Activated naive CD8-positive, alpha-beta T cell treated with anti-CD3 and anti-CD28 coated beads, Interleukin-2, amount 10 ng/mL, durations not matched to agents 7 days and 5 days (primary cell): ENCODE data around the gene SLC9A9. TPM values are rescaled to one million over a fixed set of nuclear protein-coding genes. Genes with fewer than 3 reads are reported as not detected.

ENCODE experiments used
- ATAC-seq: fragments of 150-1000 bp; cut with Tn5 transposase; one replicate; pipeline ENCODE4 v1.10.0; 2021; ENCODE audit warnings: low read depth, moderate library complexity
- POLR2A ChIA-PET: fragments of 350-600 bp; sonication (Branson Sonifier 250); formaldehyde crosslinking; loops from one replicate; lab custom pipeline; 2021; ENCODE audit warnings: antibody characterized with exemption; lab: Charles Lee
- DNase-seq: peaks from one replicate; pipeline ENCODE4 v3.0.0; 2021
- H3K27ac Mint-ChIP-seq: one replicate; pipeline ENCODE4 v1.8.0; 2022; ENCODE audit warnings: mild to moderate bottlenecking, mixed read lengths
- H3K27me3 Mint-ChIP-seq: one replicate; pipeline ENCODE4 v1.8.0; 2022; ENCODE audit warnings: mild to moderate bottlenecking, moderate library complexity, mixed read lengths
- H3K36me3 Mint-ChIP-seq: one replicate; pipeline ENCODE4 v1.8.0; 2021; ENCODE audit warnings: mild to moderate bottlenecking, mixed read lengths
- H3K4me1 Mint-ChIP-seq: one replicate; pipeline ENCODE4 v1.8.0; 2021; ENCODE audit warnings: mixed read lengths
- H3K4me3 Mint-ChIP-seq: one replicate; pipeline ENCODE4 v1.8.0; 2022; ENCODE audit warnings: mild to moderate bottlenecking, moderate library complexity, mixed read lengths
- H3K9me3 Mint-ChIP-seq: one replicate; pipeline ENCODE4 v1.8.0; 2021; ENCODE audit warnings: mixed read lengths
- total RNA-seq, 2 experiments: library from RNA; stranded (reverse); gene quantifications; one replicate each; pipeline ENCODE4 v1.2.3, GENCODE V29; 2021

SLC9A9 gene
- total RNA-seq, 2 experiments from 2014 or later, result 9.9 to 13.2 TPM

DNA sequence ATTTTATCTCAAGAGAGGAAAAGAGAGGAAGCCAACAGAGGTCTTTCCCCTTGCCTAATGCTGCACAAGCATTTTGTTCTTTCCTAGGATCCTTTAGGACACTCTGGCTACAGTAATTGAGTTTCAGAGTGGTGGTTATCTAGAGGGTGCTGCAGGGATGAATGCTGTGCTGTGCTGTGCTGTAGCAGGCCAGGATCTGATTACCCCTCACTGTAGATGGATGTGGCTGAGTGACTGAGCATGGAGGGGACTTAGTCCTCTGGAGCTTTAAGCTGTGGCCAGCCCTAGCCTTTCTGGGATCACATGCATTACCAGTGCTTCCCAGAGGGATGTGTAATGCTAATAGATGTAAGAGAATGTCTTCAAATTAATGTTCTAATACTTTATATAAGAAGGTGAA, 94.8 kb downstream of the SLC9A9 start:
- POLR2A ChIA-PET, result interaction anchor here (0.7 to 2.7 kb wide), 2 partner anchors 219 to 752 kb away, joined by 4 to 19 read pairs; partner anchors contain the start of genes DIPK2A and U2SURP
- Mint-ChIP-seq H3K4me3 (no peak overlapping the region), H3K36me3 (peaks cover 2% of the 10 kb centered on the region), H3K4me1 (peaks cover 23% of the 10 kb centered on the region), H3K9me3 (no peaks in the 10 kb centered on the region), H3K27me3 (no peaks in the 10 kb centered on the region), H3K27ac (no peak overlapping the region)
- DNase-seq, result no peak
- ATAC-seq, result no peak

DNA sequence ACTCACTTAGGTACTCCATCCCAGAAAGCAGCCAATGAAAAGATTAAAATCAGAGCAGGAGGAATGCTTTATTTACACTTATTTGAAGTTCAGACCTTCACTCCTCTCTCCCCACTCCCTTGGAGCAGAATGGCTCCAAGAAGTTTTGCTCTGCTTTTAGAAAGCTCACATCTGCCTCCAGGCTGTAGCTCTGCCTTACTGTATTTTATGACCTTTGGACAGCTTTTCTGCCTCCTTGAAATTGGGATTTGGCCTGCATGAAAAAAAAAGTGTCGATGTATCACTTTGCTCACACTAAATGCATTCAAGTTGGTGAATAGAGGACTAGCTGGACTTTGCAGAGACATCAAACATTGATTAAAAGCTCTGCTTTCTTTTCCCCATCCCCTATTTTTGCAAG, 95.3 kb downstream of the SLC9A9 start:
- Mint-ChIP-seq H3K27ac (no peak overlapping the region), H3K4me3 (no peak overlapping the region), H3K9me3 (no peaks in the 10 kb centered on the region), H3K4me1 (peaks cover 23% of the 10 kb centered on the region), H3K36me3 (peaks cover 2% of the 10 kb centered on the region), H3K27me3 (no peaks in the 10 kb centered on the region)
- DNase-seq, result no peak
- no peak for ATAC-seq
- POLR2A ChIA-PET, result interaction anchor here (0.7 to 2.7 kb wide), 2 partner anchors 219 to 752 kb away, joined by 4 to 19 read pairs; partner anchors contain the start of genes DIPK2A and U2SURP

DNA sequence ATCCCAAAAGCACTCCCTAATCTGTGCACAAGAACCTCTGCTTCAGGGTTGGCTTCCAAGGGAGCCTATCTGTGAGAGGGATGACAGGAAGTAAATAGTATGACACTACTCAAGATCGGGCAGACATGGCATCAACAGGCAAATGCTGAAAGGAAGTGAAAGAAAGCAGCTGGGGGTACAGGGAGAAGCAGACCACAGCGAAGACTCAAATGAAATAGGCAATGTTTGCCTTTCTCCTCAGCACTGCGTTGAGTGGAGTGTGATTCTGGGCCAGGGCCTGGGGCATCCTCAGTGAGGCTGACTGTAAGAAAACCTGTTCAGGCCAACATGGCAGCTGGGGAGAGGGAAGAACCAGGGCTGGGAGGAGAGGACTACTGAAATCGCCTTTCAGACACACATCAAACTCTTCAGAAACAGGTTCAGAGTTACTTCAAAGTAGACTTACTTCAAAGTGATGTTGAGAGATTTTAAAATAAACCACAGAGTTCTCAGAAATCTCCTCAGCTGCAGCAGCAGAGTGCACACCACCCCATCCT, 96.6 kb downstream of the SLC9A9 start:
- DNase-seq (peak; percentile 63), ATAC-seq (peak; percentile 88)
- Mint-ChIP-seq H3K27ac (peak overlapping the region; percentile 95), H3K9me3 (no peaks in the 10 kb centered on the region), H3K4me1 (peaks cover 20% of the 10 kb centered on the region), H3K36me3 (peaks cover 2% of the 10 kb centered on the region), H3K27me3 (no peaks in the 10 kb centered on the region), H3K4me3 (peak overlapping the region; percentile 41)
- POLR2A ChIA-PET, result interaction anchor here (1.3 to 2.7 kb wide), 2 partner anchors 97 to 220 kb away, joined by 11 to 19 read pairs; partner anchors contain the start of genes DIPK2A and SLC9A9

GRCh38 chr3:143750841-143751240, 97.4 kb downstream of the SLC9A9 start:
- H3K36me3 Mint-ChIP-seq, result peaks cover 4% of the 10 kb centered on the region
- H3K9me3 Mint-ChIP-seq, result no peaks in the 10 kb centered on the region
- H3K27me3 Mint-ChIP-seq, result no peaks in the 10 kb centered on the region
- POLR2A ChIA-PET, result interaction anchor here (2.7 kb wide), 1 partner anchor 221 kb away, joined by 19 read pairs; the partner anchor contains the start of gene DIPK2A
- no peak overlapping the region for H3K4me3 Mint-ChIP-seq
- ATAC-seq (no peak), DNase-seq (no peak)
- peaks cover 16% of the 10 kb centered on the region for H3K4me1 Mint-ChIP-seq
- peak overlapping the region; percentile 95 for H3K27ac Mint-ChIP-seq

DNA sequence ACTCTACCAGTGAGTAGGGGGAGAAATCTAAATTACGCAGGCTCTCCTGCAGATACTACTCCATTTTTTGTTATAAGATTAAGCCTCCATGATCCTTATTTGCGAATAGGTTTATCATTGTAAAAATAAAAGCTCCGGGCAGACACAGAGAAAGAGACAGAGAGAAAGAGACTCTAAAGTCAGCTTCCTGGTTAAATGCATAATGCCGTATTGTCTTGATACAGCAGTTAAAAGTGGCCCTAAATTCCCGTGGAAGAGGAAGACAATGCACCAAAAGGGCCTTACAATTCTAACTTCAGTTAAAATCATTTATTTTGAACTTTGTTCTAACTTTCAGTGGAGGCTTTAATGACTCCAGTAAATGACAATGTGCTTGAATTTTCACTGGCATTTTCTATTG, 98.3 kb downstream of the SLC9A9 start:
- peaks cover 6% of the 10 kb centered on the region for H3K36me3 Mint-ChIP-seq
- H3K27ac Mint-ChIP-seq, result no peak overlapping the region
- H3K9me3 Mint-ChIP-seq, result no peaks in the 10 kb centered on the region
- H3K4me1 Mint-ChIP-seq, result peaks cover 16% of the 10 kb centered on the region
- no peak overlapping the region for H3K4me3 Mint-ChIP-seq
- POLR2A ChIA-PET, result no interaction called here
- no peak for ATAC-seq
- no peak for DNase-seq
- no peaks in the 10 kb centered on the region for H3K27me3 Mint-ChIP-seq

- Mint-ChIP-seq H3K4me3 (no peak overlapping the region), H3K27me3 (no peaks in the 10 kb centered on the region), H3K4me1 (no peaks in the 10 kb centered on the region), H3K36me3 (peaks cover 3% of the 10 kb centered on the region), H3K9me3 (no peaks in the 10 kb centered on the region), H3K27ac (no peak overlapping the region)
- DNase-seq, result no peak
- no peak for ATAC-seq
- POLR2A ChIA-PET, result interaction anchor here (0.7 kb wide), 1 partner anchor 11 kb away, joined by 3 read pairs; no protein-coding TSS in a partner anchor
Measured at GRCh38 chr3:143737065-143737464, 111.2 kb downstream of the SLC9A9 start.

DNA sequence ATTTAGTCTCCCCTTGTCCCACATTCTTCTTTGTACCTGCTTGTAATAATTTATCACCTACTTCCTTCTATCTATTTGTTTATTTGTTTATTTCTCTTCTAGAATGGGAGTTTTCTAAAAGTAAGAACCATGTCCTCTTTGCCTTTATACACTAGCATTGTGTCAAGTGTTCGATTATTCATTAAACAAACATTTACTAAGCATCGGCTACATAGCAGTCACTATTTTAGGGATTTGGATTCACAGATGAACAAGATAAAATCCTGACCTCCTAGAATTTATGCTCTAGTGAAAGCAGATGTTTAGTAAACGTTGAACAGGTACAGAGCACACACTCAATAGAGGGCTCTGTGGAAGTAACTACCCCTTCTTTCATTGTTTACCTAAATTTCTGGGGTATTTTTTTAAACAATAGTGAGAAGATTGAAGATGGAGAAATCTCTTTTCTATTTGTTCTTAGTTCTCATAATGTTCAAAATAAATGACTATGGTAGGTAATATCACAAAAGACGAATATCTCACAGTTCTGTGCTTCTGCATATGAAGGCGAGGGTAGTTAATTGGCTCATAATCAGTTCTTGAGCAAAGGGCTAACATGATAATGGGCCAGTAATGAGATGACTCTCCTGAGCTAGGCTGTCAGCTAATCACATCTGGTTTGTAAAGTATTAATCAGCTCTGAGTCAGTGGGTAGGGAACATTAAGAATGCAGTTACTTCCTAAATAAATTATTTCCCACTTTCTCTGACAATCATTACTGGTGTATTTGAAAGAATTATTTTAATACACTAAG, 111.9 kb downstream of the SLC9A9 start:
- Mint-ChIP-seq H3K27ac (no peak overlapping the region), H3K27me3 (no peaks in the 10 kb centered on the region), H3K4me1 (peaks cover 1% of the 10 kb centered on the region), H3K36me3 (peaks cover 3% of the 10 kb centered on the region), H3K9me3 (no peaks in the 10 kb centered on the region), H3K4me3 (no peak overlapping the region)
- POLR2A ChIA-PET, result interaction anchor here (0.7 kb wide), 1 partner anchor 11 kb away, joined by 3 read pairs; no protein-coding TSS in a partner anchor
- DNase-seq (no peak), ATAC-seq (no peak)

GRCh38 chr3:143731776-143732175, 116.5 kb downstream of the SLC9A9 start:
- H3K4me1 Mint-ChIP-seq, result peaks cover 3% of the 10 kb centered on the region
- no peaks in the 10 kb centered on the region for H3K27me3 Mint-ChIP-seq
- no peaks in the 10 kb centered on the region for H3K9me3 Mint-ChIP-seq
- no peak overlapping the region for H3K4me3 Mint-ChIP-seq
- DNase-seq (no peak), ATAC-seq (no peak)
- H3K36me3 Mint-ChIP-seq, result no peaks in the 10 kb centered on the region
- H3K27ac Mint-ChIP-seq, result no peak overlapping the region
- POLR2A ChIA-PET, result no interaction called here

DNA sequence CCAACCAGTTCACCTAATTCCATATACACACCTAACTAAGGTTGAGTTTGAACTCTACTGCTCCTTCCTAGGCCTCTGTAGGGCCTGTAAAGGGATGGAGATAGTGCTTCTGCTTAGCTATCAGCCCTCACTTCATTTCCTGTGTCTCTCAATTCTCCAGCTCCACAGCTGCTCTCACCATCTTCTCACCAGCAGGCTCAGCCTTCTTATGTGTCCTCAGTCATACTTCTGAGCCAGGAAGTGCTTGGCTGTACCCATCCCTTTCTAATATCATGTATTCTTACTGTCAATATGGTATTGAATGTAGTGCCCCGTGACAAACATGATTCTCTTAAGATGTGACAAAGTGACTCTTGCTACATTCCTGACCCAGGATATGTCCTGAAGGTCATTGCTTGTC, 116.9 kb downstream of the SLC9A9 start:
- Mint-ChIP-seq H3K27ac (no peak overlapping the region), H3K36me3 (no peaks in the 10 kb centered on the region), H3K4me1 (peaks cover 3% of the 10 kb centered on the region)

DNA sequence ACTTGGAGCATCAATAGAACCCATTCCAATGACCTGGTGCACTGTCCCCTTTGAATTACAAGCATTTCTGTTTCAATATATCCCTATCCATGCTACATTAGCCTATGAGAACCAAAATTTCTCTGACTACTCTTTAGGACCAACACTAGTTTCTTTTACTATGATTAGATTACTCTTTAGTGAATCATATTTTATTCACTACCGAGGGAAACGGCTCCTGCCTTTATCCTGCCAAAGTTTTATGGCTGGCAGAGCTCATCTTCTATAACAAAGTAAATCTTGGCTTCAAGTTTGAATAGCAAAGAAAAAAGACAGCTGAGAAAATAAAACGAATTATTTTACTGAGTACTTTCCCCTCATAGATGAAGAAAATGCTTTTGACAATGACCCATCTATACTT, 120.9 kb downstream of the SLC9A9 start:
- H3K36me3 Mint-ChIP-seq, result peaks cover 5% of the 10 kb centered on the region

More for the DNA sequence above, 116.9 kb downstream of the SLC9A9 start:
- Mint-ChIP-seq H3K9me3 (no peaks in the 10 kb centered on the region), H3K27me3 (no peaks in the 10 kb centered on the region), H3K4me3 (no peak overlapping the region)
- DNase-seq (no peak), ATAC-seq (no peak)
- POLR2A ChIA-PET, result no interaction called here

GRCh38 chr3:143726727-143727126, 121.5 kb downstream of the SLC9A9 start:
- Mint-ChIP-seq H3K9me3 (peaks cover 4% of the 10 kb centered on the region), H3K27ac (no peak overlapping the region), H3K4me3 (no peak overlapping the region), H3K4me1 (peaks cover 3% of the 10 kb centered on the region), H3K27me3 (no peaks in the 10 kb centered on the region), H3K36me3 (peaks cover 5% of the 10 kb centered on the region)
- POLR2A ChIA-PET, result no interaction called here
- DNase-seq (no peak), ATAC-seq (no peak)

More for the DNA sequence above, 120.9 kb downstream of the SLC9A9 start:
- POLR2A ChIA-PET, result no interaction called here
- no peak overlapping the region for H3K27ac Mint-ChIP-seq
- H3K4me3 Mint-ChIP-seq, result no peak overlapping the region
- ATAC-seq (no peak), DNase-seq (no peak)
- peaks cover 3% of the 10 kb centered on the region for H3K4me1 Mint-ChIP-seq
- no peaks in the 10 kb centered on the region for H3K27me3 Mint-ChIP-seq
- peaks cover 4% of the 10 kb centered on the region for H3K9me3 Mint-ChIP-seq

DNA sequence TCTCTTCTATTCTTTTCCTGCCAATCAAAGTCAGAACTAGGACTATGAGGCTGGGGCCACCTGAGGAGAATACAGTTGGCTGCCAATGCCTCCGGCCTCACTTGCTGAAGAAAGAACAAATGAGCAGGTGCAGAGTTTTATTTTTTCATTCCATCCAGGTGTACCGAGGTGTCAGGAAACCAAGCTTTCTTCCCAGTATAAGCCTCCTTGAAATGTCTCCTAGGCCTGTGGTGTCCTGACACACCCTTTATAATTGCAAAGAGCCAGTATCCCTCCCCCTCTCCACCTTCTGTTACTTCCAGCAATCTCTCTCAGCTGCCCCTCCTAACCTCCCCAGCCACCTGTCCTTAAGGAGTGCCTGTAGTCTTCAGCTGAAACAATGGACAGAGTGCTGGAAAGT, 127.9 kb downstream of the SLC9A9 start:
- Mint-ChIP-seq H3K27me3 (no peaks in the 10 kb centered on the region), H3K4me1 (no peaks in the 10 kb centered on the region), H3K4me3 (no peak overlapping the region), H3K27ac (no peak overlapping the region), H3K9me3 (peaks cover 8% of the 10 kb centered on the region), H3K36me3 (peaks cover 5% of the 10 kb centered on the region)
- no peak for ATAC-seq
- POLR2A ChIA-PET, result no interaction called here
- DNase-seq, result no peak

GRCh38 chr3:143718463-143718862, 129.8 kb downstream of the SLC9A9 start:
- ATAC-seq (no peak), DNase-seq (no peak)
- Mint-ChIP-seq H3K9me3 (peaks cover 6% of the 10 kb centered on the region), H3K36me3 (no peaks in the 10 kb centered on the region), H3K27ac (no peak overlapping the region), H3K27me3 (no peaks in the 10 kb centered on the region), H3K4me1 (no peaks in the 10 kb centered on the region), H3K4me3 (no peak overlapping the region)
- POLR2A ChIA-PET, result no interaction called here
